Mesodermal cell (in vitro differentiated cells): Measurements from ENCODE around the gene LRRC19.

Experiments
- H3K27ac ChIP-seq: 2 replicates; pipeline ENCODE4 v1.7.0; 2013; ENCODE audit warnings: mild to moderate bottlenecking, low read depth, low read length, moderate library complexity; ENCODE audit not compliant: severe bottlenecking
- H3K36me3 ChIP-seq: 2 replicates; pipeline ENCODE4 v1.7.1; 2013; ENCODE audit warnings: mild to moderate bottlenecking, low read length, moderate library complexity; ENCODE audit not compliant: control insufficient read depth, insufficient read depth
- H3K4me1 ChIP-seq: one replicate; pipeline ENCODE4 v1.7.1; 2013; ENCODE audit warnings: mild to moderate bottlenecking, low read length; ENCODE audit not compliant: insufficient read depth, control insufficient read depth, poor library complexity, severe bottlenecking
- H3K4me3 ChIP-seq: 2 replicates; pipeline ENCODE4 v1.7.0; 2013; ENCODE audit warnings: low read length, control low read depth, mild to moderate bottlenecking; ENCODE audit not compliant: insufficient read depth, poor library complexity, severe bottlenecking; ENCODE audit errors: extremely low read depth
- H3K9me3 ChIP-seq: 2 replicates; pipeline ENCODE4 v1.7.1; 2013; ENCODE audit warnings: mild to moderate bottlenecking, low read length, moderate library complexity; ENCODE audit not compliant: control insufficient read depth
- WGBS, 2 experiments: methylation state at CpG; one replicate each; pipeline ENCODE4 v1.1.5; 2013; ENCODE audit warnings: missing lambda C conversion rate in 2 of 2; ENCODE audit not compliant: insufficient coverage in 2 of 2; 5-methylcytosine and 5-hydroxymethylcytosine counted together

The LRRC19 gene

DNA sequence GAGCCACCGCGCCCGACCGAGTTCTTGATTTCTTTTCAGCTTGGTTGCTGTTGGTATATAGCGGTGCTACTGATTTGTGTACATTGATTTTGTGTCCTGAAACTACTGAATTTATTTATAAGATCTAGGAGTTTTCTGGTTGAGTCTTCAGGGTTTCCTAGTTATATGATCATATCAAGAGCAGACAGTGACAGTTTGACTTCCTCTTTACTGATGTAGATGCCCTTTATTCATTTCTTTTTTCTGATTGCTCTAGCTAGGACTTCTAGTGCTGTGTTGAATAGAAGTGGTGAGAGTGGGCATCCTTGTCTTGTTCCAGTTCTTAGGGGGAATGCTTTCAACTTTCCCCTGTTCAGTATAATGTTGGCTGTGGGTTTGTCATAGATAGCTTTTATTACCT is 17.4 kb upstream of the LRRC19 start:
- no peaks in the 10 kb centered on the region for H3K9me3 ChIP-seq
- no peak overlapping the region for H3K27ac ChIP-seq
- WGBS, 2 experiments = 92 to 93% methylated on average over 2 to 3 of the region's 5 CpGs

DNA sequence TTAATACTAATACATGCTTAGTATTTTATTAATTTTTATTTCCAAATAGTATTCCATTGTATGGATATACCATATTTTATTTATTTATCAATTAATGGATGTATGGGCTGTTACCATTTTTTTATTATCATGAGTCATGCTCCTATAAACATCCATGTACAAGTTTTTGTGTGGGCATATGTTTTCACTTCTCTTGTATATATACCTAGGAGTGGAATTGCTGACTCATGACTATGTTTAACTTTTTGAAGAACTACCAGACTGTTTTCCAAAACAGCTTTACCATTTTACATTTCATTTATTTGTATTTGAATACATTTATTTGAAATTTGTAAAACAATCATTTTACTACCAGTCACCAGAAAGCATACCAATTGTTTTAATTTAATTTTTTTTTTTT is 14.1 kb upstream of the LRRC19 start:
- no peaks in the 10 kb centered on the region for H3K4me1 ChIP-seq

More for the DNA sequence above, 17.4 kb upstream of the LRRC19 start:
- Histone ChIP-seq H3K4me3 (no peak overlapping the region), H3K4me1 (no peaks in the 10 kb centered on the region), H3K36me3 (peaks cover 10% of the 10 kb centered on the region)

DNA sequence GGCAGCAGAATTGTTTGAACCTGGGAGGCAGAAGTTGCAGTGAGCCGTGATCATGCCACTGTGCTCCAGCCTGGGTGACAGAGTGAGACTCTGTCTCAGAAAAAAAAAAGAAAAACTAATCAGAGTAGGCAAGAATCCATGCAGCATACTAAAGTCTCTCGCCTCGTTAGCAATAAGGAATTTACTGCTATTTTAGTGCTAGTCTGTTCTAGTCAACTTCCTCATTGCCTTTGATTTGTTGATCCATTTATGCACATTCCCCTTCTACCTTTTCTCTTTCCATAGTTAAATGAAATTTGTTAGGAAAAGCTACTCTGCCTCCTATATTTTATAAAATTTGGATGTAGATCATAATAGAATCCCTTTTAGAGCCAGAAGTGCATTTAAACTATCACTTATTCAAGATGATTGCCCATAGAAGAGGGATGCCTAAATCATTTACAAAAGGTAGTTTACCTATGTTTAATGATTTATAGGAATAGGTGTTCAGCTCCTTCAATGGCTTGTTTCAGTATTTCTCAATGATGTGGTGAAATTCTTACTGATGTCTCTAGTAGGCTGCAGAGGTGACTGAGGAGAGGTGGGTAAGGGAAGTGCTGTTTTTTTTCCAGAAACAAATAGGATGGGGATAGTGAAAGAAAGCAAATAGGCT is 1.9 kb downstream of the LRRC19 start:
- H3K4me3 ChIP-seq = no peak overlapping the region
- no peak overlapping the region for H3K27ac ChIP-seq
- H3K9me3 ChIP-seq = no peaks in the 10 kb centered on the region
- no peaks in the 10 kb centered on the region for H3K4me1 ChIP-seq
- no peaks in the 10 kb centered on the region for H3K36me3 ChIP-seq
- WGBS, 2 experiments = 82 to 94% methylated on average over 3 of the region's 3 CpGs

More for the DNA sequence above, 14.1 kb upstream of the LRRC19 start:
- Histone ChIP-seq H3K27ac (no peak overlapping the region), H3K4me3 (no peak overlapping the region), H3K9me3 (no peaks in the 10 kb centered on the region), H3K36me3 (peaks cover 10% of the 10 kb centered on the region)

DNA sequence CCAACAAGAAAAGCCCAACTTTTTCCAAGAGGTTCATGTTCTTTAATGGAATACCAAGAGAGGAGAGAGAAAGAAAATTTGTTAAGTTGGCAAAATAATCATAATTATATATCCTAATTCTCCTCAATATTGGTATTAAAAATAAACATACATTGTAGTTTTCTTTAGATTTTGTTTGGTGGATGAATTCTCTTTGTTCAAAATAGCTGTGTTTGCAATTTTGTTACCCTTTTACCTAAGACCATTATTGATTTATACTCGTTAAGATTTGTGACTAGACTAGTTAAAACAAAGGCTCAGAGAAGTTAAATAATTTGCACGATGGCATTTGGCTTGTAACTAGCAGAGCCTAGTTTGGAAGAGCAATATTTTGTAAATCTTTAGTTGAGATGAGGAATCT is 9.7 kb downstream of the LRRC19 start:
- no peaks in the 10 kb centered on the region for H3K36me3 ChIP-seq
- no peak overlapping the region for H3K4me3 ChIP-seq
- no peaks in the 10 kb centered on the region for H3K9me3 ChIP-seq
- 100% methylated on average over 1 of the region's 2 CpGs; no CpG with 5 or more reads in 1 of the 2 experiments for WGBS, 2 experiments
- no peaks in the 10 kb centered on the region for H3K4me1 ChIP-seq
- no peak overlapping the region for H3K27ac ChIP-seq

DNA sequence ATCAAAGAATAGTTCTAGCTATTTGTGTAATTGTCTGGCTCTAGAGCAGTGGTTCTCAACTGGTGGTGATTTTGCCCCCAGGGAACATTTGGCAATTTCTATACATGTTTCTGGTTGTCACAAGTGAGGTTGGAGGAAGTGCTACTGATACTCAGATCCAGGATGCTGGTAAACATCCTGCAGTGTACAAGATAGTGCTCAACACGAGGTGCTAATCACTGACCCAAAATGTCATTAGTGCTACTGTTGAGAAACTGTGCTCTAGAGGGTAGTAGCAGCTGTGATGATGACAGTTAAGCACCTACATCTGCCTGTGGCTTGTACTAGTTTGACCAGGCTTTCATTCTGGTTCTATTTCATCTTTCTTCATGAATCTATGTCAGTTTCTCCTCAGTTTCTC is 22.1 kb downstream of the LRRC19 start:
- H3K36me3 ChIP-seq = peaks cover 11% of the 10 kb centered on the region
- no peaks in the 10 kb centered on the region for H3K9me3 ChIP-seq
- no peaks in the 10 kb centered on the region for H3K4me1 ChIP-seq
- H3K27ac ChIP-seq = no peak overlapping the region
- H3K4me3 ChIP-seq = no peak overlapping the region
- WGBS, 2 experiments = 60% methylated on average over 1 of the region's 1 CpG; no CpG with 5 or more reads in 1 of the 2 experiments

DNA sequence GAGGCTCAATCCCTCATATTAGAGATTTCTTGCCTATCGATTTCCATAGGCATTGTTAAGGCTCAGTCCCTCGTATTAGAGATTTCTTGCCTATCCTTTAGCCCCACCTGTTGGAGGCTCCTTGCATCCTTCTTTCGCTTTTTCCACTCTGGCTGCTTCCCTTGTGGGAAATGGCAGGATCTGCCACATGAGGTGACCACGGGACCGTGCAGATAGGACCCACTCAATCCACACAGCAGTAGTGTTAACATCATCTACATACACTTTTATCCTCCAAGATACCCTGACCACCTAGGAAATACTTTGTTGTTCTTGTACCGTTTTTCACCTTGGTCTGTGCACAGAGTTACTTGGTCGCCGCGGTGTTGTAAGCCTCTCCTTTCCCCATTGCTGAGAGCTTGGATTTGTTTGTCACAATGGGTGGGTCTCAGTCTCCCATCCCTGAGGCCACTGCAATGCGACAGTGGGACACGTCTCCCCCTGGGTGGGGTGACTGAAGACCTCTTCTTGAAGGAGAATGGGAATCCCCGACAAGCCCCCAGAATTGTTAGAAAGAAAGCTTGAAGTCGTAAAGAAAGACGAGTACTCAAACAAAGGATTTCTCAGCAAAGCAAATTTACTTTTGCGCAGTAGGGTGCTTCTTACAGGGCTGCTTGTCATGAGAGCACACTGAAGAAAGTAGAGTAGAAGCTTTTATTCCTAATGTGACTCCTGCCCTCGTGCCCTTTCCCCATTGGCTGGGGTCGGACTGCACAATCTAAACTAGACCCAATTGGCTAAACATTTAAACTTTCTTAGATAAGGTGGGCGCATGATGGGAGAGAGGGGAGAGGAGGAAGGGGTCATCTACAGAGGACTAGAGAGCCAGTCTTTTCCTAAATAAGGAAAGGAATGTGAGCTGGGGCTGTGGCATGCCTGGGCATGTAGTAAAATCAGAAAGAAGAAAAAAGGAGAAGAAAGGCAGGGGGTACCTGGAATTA is 29.5 kb downstream of the LRRC19 start:
- WGBS, 2 experiments = 97 to 98% methylated on average over 11 to 12 of the region's 18 CpGs
- Histone ChIP-seq H3K9me3 (peaks cover 11% of the 10 kb centered on the region), H3K27ac (peak overlapping the region; percentile 47), H3K4me1 (no peaks in the 10 kb centered on the region), H3K36me3 (no peaks in the 10 kb centered on the region), H3K4me3 (no peak overlapping the region)

DNA sequence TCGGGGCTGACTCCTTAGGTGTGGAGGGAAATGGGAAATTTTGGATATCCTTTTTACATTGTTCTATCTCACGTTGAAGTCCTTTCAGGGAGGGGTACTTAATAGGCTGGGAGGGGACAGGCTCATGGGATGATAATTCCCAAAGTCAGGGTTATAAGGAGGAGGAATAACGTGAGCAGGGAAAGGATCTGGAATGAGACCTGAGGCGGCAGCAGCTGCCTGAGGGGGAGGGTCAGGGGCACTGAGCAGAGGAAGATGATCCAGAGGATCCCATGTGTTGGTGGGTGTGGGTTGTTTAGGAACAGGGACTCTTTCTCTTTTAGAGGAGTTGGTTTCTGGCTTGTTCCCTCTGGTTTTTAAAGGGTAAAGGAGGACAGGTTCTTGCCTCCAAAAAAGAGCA is 30.5 kb downstream of the LRRC19 start:
- no peaks in the 10 kb centered on the region for H3K36me3 ChIP-seq
- no peak overlapping the region for H3K27ac ChIP-seq
- no peaks in the 10 kb centered on the region for H3K4me1 ChIP-seq
- WGBS, 2 experiments = 71 to 76% methylated on average over 2 to 3 of the region's 4 CpGs
- peaks cover 11% of the 10 kb centered on the region for H3K9me3 ChIP-seq
- no peak overlapping the region for H3K4me3 ChIP-seq

DNA sequence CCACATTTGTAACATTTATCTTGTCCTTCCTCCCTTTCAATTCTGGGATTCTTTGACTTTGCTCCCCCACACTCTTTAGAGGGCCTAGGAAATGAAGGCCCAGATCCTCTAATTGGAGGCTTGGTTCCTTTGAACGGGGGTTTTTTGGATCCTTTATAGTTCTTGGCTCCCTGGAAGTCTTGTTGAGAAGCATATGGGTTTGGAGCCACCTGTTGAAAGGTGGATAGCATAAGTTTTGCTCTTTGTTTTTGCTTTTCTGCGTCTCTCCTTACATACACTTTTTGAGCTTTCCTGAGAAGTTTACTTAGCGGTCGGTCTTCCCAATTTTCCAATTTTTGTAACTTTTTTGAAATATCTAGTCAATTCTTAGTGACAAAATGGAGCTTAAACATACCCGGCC is 31.5 kb downstream of the LRRC19 start:
- no peaks in the 10 kb centered on the region for H3K4me1 ChIP-seq
- peaks cover 11% of the 10 kb centered on the region for H3K9me3 ChIP-seq
- H3K27ac ChIP-seq = no peak overlapping the region
- no peak overlapping the region for H3K4me3 ChIP-seq
- 93 to 100% methylated on average over 1 to 3 of the region's 5 CpGs for WGBS, 2 experiments
- H3K36me3 ChIP-seq = no peaks in the 10 kb centered on the region

DNA sequence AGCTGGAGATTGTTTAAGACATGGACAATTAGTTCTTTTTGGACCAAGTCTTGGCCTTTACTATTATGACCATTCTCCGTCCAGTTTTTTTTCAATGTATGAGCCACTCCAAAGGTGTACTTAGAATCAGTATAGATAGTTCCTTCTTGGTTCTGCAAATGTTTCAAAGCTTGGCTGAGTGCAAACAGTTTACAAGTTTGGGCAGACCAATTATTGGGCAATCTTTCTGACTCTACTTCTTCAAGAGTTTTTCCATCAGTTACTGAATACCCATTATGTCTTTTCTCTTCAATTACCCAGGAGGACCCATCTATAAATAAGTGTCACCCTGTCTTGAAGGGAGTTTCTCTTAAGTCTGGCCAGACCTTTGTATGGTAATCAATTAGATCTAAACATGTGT is 33.8 kb downstream of the LRRC19 start:
- WGBS, 2 experiments = 100% methylated on average over 1 of the region's 1 CpG; no CpG with 5 or more reads in 1 of the 2 experiments
- Histone ChIP-seq H3K4me1 (no peaks in the 10 kb centered on the region), H3K27ac (no peak overlapping the region), H3K36me3 (no peaks in the 10 kb centered on the region), H3K4me3 (no peak overlapping the region), H3K9me3 (peaks cover 11% of the 10 kb centered on the region)

DNA sequence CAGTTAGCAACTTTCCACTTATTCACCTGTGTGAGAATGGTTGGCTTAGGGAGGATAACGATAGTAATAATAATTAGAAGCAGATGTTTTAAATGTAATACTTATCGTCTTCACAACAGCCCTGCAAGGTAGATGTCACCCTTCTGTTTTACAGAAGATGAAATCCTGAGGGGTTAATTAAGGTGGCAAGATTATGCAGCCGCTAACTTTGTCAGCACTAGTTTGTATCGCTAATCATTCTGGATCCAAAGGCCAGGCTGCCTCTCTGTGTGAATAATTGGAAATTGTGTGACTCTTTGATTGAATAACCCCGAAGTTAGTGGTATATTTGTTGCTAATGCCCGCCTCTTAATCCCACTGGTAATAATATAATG is 48.6 kb downstream of the LRRC19 start:
- 83 to 100% methylated on average over 2 of the region's 6 CpGs for WGBS, 2 experiments
- Histone ChIP-seq H3K4me1 (peaks cover 5% of the 10 kb centered on the region), H3K27ac (peak overlapping the region; percentile 95), H3K9me3 (no peaks in the 10 kb centered on the region), H3K36me3 (peaks cover 3% of the 10 kb centered on the region), H3K4me3 (peak overlapping the region; percentile 60)
